GM18867 (cell line): Measurements from ENCODE around the gene NFIX.

Experiments used
- ATAC-seq: cut with Tn5 transposase; IDR thresholded peaks from one replicate; pipeline ENCODE4 v1.9.1; 2021; ENCODE audit warnings: mild to moderate bottlenecking, moderate library complexity; ENCODE audit not compliant: unreplicated experiment

The NFIX gene

DNA sequence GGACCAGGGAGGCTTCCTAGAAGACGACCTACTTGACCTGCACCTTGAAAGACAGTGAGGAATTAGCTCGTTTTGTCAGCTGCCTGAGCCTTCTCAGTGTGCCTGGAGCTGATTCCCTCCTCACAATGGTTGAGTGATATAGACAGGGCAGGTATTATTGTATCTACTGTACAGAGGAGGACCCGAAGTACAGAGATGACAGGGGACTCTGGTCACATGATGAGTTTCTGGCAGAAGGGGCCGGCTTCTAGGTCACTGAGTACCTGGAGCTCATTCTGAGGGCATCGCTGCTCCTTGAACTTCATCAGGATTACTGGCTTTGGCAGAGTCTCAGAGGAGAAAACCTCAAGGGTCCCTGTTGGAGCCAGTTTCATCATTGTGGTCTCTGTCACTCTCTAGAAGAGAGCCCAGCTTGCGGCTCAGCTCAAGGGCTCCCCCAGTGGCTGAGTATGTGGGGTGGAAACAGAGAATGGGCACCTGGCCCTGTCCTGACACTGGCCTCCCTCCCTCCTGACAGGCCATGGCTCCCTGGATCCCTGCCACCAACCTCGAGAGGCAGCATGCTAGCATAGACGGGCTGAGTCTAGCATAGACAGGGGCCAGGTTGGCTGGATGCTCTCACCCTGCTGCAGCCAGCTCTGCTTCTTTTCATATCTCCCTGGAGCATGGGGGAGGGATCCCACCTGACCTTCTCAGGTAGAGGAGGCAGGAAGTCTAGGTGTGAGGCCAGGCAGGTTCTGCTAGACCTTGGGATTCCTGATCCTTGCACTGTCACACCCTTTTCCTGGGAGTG lies 38.7 kb downstream of the NFIX start:
- ATAC-seq = no peak

DNA sequence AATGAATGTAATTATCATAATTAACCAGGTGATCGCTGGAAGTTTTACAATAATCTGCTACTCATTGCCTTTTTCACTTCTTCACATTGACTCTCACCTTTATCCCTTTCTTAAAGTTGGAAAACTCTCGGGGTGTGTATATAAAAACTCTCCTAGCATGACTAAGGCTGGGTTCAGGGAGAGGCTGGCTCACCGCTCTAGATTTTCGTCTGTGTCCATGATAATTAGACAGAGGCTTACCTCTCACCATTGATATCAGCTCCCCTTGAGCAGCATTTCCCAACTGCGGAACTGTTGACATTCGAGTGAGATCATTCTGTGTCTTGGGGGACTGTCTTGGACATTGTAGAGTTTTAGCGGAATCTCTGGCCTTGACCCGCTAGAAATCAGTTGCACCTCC lies 39.4 kb downstream of the NFIX start:
- ATAC-seq = no peak

DNA sequence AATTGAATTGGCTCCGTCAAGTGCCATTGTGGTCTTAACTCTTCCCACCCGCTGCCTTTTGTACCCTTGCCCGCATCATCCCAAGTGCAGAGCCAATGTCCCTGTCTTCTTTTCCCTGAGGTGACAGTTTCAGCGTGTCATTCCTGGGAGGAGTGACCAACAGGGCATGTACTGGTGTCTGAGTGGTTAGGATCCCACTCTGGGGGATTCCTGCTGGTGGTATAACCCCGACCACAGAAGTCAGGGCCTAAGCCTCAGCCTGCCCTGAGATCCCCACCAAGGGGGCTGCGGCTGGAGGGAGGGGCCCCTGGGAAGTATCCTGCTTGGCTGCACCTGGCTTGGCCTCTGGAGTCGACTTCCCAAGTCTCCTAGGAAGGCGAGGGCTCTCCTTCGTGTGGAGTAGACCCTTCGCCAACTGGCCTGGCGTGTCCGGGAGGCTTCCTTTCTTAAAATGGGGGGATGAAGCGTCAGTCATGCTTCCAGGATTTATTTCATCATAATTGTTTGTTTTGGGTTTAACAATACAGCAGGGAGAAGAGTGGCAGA lies 40.6 kb downstream of the NFIX start:
- no peak for ATAC-seq

DNA sequence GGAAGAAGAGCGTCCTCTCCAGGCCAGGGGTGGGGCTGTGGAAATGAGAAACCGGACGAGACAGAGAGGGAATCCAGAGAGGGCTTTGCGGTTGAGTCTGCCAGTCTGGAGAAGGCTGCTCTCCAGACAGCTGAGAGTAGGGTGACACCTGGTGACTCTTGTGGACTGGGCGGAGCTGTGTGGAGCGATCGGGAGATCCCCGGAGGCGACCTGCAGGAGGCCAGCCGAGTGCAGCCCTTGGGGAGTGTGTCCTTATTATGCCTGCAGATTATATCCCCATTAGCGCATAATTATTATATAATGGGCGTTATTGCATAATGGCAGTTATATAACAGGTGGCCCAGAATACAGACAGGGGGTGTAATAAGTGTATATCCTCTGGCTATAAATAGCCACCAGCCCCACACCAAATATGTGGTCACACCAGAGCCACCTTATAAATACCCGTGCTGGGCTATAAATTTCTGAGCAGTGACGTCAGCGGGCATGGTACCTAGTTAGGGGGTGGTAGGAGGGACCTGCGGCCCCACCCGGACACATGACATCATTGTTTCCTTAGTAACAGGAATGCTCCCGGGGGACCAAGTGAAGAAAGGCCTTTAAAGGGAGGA lies 41.2 kb downstream of the NFIX start:
- no peak for ATAC-seq

DNA sequence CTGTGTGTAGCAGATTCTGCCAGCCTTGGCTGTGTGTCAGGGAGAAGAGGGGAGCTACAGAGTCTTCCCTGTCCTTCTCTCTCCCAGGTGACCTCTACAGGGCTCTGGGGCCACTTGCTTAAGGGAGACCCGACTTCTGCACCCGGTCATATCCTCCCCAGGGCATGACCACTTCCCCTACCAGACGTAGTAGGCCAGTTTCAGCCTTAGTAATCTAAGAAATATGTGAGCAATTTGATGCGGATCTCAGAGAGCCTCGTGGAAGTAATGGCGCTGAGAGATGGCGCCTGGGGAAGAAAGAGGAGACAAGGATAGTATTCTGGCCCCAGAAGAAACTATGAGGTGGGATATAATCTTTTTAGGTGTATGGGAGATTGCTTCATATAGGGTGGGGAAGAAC lies 41.9 kb downstream of the NFIX start:
- no peak for ATAC-seq

DNA sequence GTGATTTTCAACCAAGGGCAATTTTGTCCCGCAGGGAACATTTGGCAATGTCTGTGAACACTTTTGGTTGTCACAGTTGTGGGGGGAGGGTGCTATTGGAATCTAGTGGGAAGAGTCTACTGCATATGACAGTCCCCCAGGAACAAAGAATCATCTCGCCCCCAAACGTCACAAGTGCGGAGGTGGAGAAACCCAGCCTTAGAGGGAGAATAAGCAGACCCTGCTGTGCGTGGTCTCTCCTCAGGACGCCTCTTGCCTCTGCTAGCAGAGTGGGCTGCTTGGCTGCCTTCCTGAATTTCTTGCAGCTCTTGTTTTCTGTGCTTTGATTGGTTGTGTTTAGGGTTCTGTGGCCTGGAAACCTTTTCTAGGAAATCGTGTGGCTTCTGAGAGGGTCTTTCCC lies 42.5 kb downstream of the NFIX start:
- ATAC-seq = no peak

DNA sequence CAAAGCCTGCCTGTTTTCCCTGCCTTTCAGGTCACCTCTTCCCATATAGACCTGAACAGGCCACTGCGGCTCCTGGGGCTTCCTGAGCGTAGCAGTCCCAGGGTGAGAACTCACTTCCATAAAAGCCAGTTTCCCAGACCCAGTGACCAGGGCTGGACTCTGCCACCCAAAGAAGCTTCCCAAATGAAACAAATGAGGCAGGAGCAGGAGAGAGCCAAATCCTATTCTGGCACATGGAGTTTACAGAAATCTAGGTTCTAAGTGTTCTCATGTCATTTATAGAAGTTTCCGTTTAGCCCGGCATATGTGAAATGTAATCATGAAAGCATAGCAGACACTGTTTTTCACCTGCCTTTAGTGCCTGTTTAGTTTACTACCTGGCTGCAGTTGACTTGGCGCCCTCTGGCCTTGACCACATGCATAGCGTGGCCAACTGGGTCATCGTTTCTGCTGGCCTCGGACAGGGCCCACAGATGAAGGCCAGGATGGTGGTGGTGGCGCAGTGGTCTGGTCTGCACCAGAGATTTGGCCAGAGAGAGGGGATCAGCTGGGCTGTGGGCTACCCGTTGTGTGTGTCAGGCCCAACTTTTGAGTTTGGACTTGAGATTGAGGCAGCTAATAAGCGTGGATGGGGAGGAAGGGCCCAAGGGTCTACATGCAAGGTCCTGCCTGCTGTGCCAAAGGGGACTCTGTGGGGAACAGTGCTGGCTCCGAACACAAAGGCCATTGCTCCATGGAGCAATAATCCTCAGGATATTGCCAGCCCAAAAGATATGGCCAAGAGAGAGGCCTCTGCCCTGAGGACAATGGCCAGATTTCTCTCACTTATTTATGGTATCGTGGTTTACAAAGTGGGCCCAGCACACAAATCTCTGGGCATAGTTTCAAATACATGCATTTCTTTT lies 43.3 kb downstream of the NFIX start:
- ATAC-seq = no peak

DNA sequence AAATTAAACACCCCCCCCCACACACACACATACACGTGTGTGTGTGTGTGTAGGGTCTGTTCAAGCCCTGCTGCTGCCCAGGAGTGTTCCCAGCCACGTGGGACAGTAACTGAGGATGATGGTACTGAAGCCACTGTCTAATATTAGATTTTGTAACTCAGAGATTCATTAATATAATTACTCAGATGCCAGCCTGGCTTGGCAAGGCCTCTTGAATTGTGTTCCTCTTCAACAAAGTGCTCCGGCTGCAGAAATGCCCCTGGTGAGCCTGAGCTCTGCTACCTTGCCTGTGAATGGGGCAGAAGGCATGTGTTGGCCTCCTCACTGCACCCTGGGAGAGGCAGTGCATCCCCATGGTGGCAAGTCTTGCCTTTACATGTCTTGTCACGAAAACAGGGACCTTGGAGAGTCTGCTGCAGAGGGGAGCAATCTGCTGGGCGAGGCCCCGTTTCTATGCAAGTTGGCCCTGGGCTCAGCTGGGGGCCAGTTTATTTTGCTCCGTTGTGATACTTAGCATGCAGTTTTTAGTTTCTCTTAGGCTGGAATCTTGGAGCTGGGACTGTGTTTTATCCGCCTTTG lies 44.0 kb downstream of the NFIX start:
- ATAC-seq = no peak

DNA sequence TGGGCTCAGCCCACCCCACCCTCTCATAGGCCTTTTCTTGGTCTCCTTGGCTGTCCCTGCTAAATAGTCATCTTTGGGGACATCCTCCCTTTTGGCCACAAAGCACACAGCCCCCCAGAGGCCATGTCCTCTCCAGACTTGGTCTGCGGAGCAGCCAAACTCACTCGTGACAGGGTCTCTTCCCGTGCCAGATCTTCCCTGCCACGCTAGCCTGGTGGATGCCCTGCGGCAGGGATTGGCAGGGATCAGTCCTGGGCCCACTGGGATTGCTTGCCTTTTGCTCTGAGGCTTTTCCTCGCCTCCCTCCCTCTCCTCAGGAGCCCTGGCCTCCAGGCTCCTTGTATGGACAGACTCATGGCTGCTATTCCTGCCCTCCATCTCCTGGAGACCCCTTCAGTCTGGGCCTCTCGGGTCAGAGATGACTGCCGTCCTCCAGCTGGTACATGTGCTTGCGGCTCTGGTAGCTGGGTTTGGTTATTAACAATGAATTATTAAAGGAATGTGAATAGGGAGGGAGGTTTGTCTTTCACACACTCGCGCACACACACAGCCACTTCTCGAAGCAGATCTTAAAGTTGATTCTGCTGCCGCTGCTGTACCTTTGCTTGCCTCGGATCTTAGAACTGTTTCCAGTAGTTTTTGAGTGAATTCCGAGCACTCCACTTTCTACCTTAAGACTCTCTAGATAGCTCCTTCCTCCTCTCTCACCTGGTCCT lies 45.1 kb downstream of the NFIX start:
- no peak for ATAC-seq

DNA sequence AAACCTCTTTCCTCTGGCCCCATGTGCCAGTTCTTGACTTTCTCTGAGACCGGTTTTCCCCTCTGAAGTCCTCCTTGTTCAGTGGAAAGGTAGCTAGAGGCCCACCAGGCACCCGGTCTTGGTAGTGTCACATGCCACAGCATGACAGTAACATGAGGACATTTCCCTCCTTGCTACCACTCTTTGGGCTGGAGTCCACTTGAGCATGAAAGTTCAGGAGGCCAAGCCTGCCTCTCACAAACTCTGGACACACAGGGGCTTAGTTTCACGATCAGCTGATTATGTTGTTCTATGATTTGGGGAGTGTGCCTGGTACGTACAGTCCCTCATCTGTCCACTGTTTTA lies 45.6 kb downstream of the NFIX start:
- ATAC-seq = no peak

DNA sequence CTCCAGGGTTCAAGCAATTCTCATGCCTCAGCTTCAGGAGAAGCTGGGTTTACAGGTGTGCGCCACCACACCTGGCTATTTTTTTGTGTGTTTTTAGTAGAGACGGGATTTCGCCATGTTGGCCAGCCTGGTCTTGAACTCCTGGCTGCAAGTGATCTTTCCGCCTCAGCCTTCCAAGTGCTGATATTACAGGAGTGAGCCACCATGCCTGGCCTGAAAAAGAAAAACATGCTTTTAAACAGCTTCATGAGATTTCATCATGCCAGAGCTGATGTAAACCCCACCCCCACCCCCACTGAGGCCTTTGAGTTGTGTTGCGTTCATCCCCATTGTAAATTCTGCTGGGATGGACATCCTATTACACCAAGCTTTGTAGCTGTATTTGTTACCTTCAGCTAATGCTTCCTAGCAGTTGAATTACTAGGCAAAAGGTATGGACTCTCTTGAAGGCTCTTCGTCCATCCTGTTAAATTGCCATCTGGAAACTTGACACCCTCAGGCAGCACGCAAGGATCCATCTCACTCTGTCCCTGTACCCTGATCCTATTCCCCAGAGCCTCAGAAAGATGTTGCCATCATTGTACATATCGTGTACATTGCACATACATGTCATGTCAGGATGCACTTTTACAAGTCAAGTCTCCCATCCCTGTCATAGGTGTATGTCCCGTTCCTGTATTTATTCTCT lies 47.3 kb downstream of the NFIX start:
- no peak for ATAC-seq

DNA sequence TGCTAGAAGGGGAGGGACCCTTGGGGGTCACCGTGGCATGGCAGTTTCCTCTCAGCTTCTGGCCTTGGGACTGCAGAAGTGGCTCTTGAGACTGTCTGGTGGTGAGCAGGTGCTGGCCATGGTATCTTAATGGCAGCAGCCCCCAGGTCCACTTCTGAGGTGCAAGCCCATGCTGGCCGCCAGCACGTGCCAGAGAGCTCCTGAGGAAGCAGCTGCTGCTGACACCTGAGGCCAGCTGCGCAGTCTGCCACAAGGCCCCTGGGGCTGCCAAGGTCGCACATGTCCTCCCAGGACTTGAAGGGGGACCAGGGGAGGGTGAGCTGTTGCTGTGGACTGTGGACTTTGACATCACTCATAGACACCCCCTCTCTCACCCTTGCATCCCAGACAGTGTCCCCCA lies 48.0 kb downstream of the NFIX start:
- ATAC-seq = no peak

DNA sequence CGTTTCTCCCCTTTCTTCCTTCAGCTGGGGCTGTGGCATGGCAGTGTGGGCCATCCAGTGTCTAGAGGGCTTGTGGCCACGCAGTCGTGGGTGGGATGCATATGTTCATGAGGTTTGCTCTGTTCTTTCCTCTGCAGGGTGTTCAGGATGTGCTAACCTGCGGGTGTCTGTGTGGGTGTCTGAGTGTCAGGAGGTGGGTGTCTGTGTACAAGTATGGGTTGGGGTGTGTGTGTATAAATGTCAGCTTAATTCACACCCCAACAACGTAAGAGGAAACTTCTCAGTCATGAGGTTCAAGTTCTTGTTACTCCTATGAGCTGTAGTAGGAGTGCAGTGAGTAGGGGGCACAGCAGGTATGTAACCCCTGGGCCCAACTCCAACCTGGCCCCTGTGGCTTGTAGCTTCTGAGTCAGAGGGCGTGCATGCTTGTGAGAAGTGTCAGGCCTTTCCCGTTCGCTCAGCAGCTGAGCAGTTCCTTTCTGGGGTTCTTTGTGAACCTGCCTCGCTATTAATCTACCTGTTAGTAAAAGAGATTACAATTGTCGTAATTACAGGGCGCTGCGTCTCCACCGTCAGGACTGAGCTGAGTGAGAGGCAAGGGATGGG lies 49.1 kb downstream of the NFIX start:
- ATAC-seq = no peak

DNA sequence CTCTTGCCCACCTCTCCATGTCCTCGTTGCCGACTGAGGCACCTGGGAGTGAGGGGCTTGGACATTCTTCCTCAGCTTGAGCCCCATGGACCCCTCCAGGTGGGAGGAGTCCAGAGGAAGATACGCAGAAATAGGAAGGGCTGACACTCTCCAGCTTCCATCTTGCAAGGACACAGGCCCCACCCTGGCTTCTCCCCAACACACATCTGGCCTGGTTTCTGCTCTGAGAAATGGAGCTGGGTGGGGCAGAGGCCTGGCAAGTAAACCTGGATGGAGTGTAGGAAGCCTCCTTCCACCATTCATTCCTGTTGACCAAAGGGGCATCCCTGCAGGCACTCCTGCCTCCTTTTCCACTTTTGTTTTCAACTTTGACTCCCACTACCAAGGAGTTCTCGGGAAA lies 50.5 kb downstream of the NFIX start:
- ATAC-seq = no peak

DNA sequence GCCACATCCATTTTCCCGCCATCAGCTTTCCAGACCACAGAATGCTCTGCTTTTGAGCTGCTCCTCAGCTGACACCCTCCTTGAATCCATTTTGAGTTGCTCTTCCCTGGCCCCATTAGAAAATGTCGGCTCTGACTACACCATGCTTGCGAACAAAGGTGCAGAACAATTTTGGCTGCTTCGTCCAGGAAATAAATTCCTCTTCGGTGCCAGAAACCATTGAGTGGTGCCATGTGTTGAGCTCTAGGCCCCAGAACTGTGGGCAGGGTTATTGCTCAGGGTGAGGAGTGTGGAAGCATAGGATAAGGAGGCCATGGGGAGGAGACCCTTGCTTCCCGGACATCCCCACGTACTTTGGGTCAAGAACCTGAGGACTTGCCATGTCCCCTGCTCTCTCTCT lies 52.1 kb downstream of the NFIX start:
- ATAC-seq = no peak

DNA sequence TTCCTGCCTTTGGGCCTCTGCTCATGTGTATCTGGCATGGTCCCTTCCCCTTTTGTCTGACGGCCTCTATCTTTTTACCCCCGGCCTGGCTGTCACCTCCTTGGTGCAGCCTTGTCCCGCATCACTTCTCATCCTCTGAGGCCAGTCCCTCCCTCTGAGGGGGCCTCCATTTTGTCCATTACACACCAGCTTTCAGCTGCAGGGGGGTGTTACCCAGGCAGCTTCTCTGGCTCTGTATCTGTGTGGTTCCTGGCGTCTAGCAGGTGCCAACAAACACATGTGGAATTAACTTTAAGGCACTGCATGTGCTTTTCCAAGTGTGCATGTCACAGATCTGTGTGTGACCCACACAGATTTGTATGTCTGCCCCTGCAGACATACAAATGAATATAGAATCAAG lies 55.0 kb downstream of the NFIX start:
- ATAC-seq = no peak

DNA sequence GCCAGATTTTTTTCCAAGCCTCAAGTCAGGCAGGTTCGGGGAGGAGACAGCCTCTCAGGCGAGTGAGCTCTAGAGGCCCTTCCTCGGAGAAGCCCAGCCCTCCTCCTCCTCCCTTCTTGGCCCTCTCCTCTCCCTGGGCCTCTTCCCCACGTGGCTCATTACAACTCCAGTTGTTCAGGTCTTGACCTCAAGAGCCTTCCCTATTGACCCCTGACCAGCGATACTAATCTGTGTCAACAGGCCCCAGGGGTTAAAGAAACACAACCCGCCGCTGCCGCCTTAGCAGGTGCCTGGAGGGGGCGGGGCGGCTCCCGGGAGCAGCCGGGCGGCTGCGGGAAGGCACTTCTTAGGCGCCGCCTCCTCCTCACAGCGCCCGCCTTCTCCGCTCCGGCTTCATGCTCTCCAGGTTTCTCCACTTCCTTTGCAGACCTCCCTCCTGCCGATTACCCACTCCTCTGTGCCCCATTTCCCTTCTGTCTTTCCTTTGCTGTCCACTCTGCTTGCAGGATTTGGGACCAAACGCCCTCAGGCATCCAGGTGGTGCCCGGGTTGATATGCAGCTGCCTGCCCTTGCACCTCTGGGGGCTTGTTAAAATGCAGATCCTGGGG lies 56.4 kb downstream of the NFIX start:
- no peak for ATAC-seq

DNA sequence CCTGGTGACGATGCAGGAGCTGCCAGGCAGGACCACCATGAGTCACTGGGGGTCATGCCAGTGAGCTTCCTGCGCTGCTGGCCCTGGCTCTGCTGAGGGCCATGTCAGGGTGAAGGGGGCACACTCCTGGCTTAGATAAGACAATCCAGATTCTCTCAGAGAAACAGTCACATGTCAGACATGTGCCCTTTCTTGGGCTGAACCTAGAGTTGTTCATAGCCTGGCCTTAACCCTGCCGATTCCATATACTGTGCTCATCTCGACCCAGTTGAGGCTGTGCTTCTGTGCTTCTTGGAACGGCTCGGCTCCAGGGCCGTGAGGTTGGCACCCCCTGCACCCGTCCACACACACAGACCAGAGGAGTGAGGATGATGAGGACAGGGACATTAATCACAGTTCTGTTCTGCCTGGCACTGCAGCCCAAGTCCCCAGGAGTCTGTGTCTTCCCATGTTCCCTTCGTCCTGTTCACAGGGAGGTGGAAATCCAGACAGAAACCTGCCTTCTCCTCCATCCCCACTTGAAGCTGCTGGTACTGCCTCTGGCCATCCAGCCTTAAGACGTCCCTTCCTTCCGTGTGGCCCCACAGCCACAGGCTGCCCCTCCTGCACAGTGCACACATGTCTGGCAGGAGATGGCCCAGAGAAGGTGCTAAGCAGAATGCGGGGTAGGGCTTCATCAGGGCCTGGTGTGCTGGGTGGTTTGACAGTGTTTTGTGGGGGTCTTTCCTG lies 57.3 kb downstream of the NFIX start:
- ATAC-seq = no peak

DNA sequence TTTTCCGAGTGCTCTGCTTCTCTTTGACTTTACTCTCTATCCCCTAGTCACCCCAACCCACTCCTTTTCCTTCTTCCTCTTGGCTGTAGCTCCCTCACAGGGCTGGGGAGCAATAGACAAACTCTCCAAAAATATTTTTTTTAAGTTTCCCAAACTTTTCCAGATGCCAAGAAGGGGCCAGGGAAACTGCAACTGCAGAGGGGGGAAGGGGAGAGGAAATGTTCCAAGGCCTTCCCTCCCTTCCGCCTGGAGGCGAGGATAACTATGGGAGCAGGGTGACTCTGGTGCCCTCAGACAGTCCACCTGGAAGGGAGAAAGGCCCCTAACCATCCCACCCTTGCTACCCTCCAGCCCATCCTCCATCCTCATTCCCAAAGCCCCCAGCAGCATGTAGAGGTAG lies 58.0 kb downstream of the NFIX start:
- ATAC-seq = no peak
